ENCODE measurements around the gene FSD2.
A peak's percentile ranks its signal among the peaks of the same experiment; 100 is the strongest.

FSD2 gene

DNA sequence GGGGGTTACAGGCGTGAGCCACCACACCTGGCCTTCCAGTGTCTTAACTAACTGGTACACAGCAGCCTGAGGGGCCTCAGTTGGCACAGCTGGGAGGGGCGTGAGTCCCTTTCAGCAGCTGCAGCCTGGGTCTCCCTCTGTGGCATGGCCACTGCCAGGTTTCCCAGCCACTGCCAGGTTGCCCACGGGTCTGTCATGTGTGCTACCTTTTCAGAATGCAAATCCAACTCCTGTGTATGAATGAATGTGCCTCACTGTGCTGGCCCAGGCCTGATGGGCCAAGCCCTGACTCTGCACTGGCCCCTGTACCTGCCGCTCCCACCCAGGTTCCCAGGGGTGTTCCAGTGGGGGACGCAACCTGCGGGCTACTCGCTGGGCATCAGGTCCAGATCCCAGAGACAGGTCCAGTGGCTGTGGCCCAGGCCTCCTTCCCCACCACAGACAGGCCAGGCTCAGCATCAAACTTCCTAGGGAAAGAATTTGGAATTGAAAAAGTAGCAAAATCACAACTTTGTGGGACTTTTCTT, 29.6 kb upstream of the FSD2 start:
- TF ChIP-seq, protein P1, sequence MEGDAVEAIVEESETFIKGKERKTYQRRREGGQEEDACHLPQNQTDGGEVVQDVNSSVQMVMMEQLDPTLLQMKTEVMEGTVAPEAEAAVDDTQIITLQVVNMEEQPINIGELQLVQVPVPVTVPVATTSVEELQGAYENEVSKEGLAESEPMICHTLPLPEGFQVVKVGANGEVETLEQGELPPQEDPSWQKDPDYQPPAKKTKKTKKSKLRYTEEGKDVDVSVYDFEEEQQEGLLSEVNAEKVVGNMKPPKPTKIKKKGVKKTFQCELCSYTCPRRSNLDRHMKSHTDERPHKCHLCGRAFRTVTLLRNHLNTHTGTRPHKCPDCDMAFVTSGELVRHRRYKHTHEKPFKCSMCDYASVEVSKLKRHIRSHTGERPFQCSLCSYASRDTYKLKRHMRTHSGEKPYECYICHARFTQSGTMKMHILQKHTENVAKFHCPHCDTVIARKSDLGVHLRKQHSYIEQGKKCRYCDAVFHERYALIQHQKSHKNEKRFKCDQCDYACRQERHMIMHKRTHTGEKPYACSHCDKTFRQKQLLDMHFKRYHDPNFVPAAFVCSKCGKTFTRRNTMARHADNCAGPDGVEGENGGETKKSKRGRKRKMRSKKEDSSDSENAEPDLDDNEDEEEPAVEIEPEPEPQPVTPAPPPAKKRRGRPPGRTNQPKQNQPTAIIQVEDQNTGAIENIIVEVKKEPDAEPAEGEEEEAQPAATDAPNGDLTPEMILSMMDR (IDR thresholded peaks at IDR 0.05; ENCODE audit: low read depth, low read length): no peak
- TF ChIP-seq EZH2phosphoT487 (IDR thresholded peaks at IDR 0.05; ENCODE audit: low read depth): no peak
- no peak overlapping the region for H3K4me3 ChIP-seq (ENCODE audit: low read length)
- H3K4me2 ChIP-seq (ENCODE audit: low read length): no peak overlapping the region
- no peaks in the 10 kb centered on the region for H3K9me3 ChIP-seq (ENCODE audit: insufficient read depth, low read length)
- H3K27ac ChIP-seq (ENCODE audit: low read length): no peak overlapping the region
- no peaks in the 10 kb centered on the region for H3K27me3 ChIP-seq (ENCODE audit: low read depth, low read length)
- H4K20me1 ChIP-seq (ENCODE audit: insufficient read depth, low read length): peaks cover 49% of the 10 kb centered on the region
- H2AFZ ChIP-seq (ENCODE audit: low read depth, low read length): no peak overlapping the region
- peaks cover 3% of the 10 kb centered on the region; the same call in 1 of the 2 replicates for H3K79me2 ChIP-seq (ENCODE audit: low read length)
- peaks cover 67% of the 10 kb centered on the region for H3K36me3 ChIP-seq (replicated peaks; ENCODE audit: low read depth, low read length)
- no peak overlapping the region for H3K9ac ChIP-seq (ENCODE audit: low read length)
- peaks cover 27% of the 10 kb centered on the region for H3K4me1 ChIP-seq (ENCODE audit: low read length)

DNA sequence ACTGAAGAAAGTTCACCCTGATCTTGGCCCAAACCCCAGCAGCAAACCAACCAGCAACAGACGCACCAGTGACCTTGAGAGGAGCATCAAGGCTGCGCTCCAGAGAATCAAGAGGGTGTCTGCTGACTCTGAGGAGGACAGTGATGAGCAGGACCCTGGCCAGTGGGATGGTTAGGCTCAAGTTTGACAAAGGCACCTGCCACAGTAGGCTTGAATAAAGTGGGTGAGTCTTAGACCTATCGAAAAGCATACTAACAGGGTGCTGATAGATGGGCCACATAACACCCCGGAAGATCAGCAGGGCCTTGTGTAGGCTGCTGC, 27.5 kb upstream of the FSD2 start:
- Histone ChIP-seq H3K36me3 (replicated peaks; ENCODE audit: low read depth, low read length) (peaks cover 76% of the 10 kb centered on the region), H3K4me1 (ENCODE audit: low read length) (peaks cover 27% of the 10 kb centered on the region), H3K9me3 (ENCODE audit: insufficient read depth, low read length) (no peaks in the 10 kb centered on the region), H2AFZ (ENCODE audit: low read depth, low read length) (no peak overlapping the region), H3K79me2 (ENCODE audit: low read length) (peaks cover 3% of the 10 kb centered on the region; the same call in 1 of the 2 replicates), H4K20me1 (ENCODE audit: insufficient read depth, low read length) (peaks cover 53% of the 10 kb centered on the region), H3K27me3 (ENCODE audit: low read depth, low read length) (no peaks in the 10 kb centered on the region), H3K4me3 (ENCODE audit: low read length) (peak overlapping the region; percentile 50), H3K4me2 (ENCODE audit: low read length) (peak overlapping the region; percentile 82), H3K9ac (ENCODE audit: low read length) (peak overlapping the region; percentile 14; the same call in 1 of the 2 replicates), H3K27ac (ENCODE audit: low read length) (peak overlapping the region; percentile 86)
- TF ChIP-seq, protein P1 (IDR thresholded peaks at IDR 0.05; ENCODE audit: low read depth, low read length): no peak
- no peak for TF ChIP-seq EZH2phosphoT487 (IDR thresholded peaks at IDR 0.05; ENCODE audit: low read depth)

DNA sequence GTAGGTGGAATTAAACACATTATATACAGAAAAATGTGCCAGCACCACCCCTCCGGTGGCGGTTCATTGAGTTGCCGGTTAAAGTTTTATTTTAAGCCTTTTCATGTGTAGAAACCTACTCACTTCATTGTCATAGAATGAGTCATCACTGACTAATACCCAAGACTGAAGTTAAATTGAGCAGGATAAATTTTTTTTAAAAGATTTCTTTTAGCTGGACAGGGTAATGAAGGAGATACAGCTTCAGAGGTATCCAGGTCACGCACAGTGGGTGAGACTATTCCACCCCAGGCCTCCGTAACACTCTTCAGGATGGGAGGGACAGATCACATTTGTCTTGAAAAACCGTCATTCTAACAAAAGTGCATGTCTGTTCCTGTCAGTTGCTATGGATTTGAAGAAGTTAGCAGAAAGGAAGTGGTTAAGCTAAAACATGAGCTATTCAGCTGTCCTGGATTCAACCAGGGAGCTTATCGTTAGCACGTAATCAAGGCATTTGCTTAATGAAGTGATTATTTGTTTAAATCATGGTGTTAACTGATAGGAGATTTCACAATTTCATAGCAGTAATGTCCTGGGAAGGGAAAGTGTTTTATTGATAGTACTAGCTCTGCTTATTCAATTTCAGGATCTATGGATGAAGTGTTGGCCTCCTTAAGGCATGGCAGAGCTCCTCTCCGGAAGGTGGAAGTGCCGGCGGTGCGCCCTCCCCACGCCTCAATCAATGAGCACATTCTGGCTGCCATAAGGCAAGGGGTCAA, 26.9 kb upstream of the FSD2 start:
- Histone ChIP-seq H3K27me3 (ENCODE audit: low read depth, low read length) (no peaks in the 10 kb centered on the region), H3K9me3 (ENCODE audit: insufficient read depth, low read length) (no peaks in the 10 kb centered on the region), H3K4me1 (ENCODE audit: low read length) (peaks cover 32% of the 10 kb centered on the region), H3K79me2 (ENCODE audit: low read length) (peaks cover 3% of the 10 kb centered on the region; the same call in 1 of the 2 replicates), H3K4me2 (ENCODE audit: low read length) (peak overlapping the region; percentile 82), H3K9ac (ENCODE audit: low read length) (peak overlapping the region; percentile 14; the same call in 1 of the 2 replicates), H3K4me3 (ENCODE audit: low read length) (peak overlapping the region; percentile 50), H3K36me3 (replicated peaks; ENCODE audit: low read depth, low read length) (peaks cover 76% of the 10 kb centered on the region), H4K20me1 (ENCODE audit: insufficient read depth, low read length) (peaks cover 53% of the 10 kb centered on the region), H2AFZ (ENCODE audit: low read depth, low read length) (no peak overlapping the region), H3K27ac (ENCODE audit: low read length) (peak overlapping the region; percentile 86)
- TF ChIP-seq, protein P1 (IDR thresholded peaks at IDR 0.05; ENCODE audit: low read depth, low read length): 0 out of 2 replicates have a peak, but pooled peaks have one; percentile 9
- peak; percentile 43; the same call in 1 of the 2 replicates for TF ChIP-seq EZH2phosphoT487 (IDR thresholded peaks at IDR 0.05; ENCODE audit: low read depth)

DNA sequence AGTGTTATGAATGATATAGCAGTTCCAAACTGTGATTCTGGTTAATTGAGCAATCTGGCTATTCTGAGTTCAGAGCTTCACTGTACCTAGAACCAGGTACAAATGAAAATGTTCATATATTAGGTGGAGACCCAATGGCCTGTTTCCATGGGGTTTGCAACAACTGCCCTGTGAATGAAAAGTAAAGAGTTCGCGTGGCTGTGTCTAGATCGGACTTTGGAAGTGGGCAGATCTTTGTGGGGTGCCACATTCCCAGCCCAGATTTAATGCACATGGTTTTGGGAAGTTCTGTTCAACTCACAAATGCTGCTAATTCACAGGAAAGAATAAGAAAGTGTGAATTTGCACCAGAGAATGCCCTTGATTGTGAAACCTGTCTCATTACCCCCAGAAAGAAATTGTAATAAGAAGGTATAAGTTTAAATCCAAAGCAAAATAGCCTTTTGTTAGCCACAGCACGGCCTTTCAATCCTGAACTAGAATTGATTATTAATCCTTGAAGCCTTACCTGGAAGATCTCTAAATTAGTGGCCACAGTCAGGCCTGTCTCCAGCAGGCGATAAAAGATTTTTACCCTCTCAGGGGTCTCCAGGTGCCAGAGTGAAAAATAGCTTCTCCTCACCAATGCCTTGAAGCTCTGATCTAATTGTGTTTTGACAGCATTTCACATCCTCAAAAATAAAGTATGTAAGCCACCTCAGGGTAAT, 26.2 kb upstream of the FSD2 start:
- H3K4me3 ChIP-seq (ENCODE audit: low read length): peak overlapping the region; percentile 31
- H3K4me1 ChIP-seq (ENCODE audit: low read length): peaks cover 34% of the 10 kb centered on the region
- H3K27me3 ChIP-seq (ENCODE audit: low read depth, low read length): no peaks in the 10 kb centered on the region
- no peaks in the 10 kb centered on the region for H3K9me3 ChIP-seq (ENCODE audit: insufficient read depth, low read length)
- H3K4me2 ChIP-seq (ENCODE audit: low read length): peak overlapping the region; percentile 82
- H3K79me2 ChIP-seq (ENCODE audit: low read length): peaks cover 3% of the 10 kb centered on the region; the same call in 1 of the 2 replicates
- TF ChIP-seq, protein P1 (IDR thresholded peaks at IDR 0.05; ENCODE audit: low read depth, low read length): no peak
- TF ChIP-seq EZH2phosphoT487 (IDR thresholded peaks at IDR 0.05; ENCODE audit: low read depth): no peak
- peak overlapping the region; percentile 8; the same call in 1 of the 2 replicates for H3K9ac ChIP-seq (ENCODE audit: low read length)
- H3K36me3 ChIP-seq (replicated peaks; ENCODE audit: low read depth, low read length): peaks cover 70% of the 10 kb centered on the region
- no peak overlapping the region for H2AFZ ChIP-seq (ENCODE audit: low read depth, low read length)
- H4K20me1 ChIP-seq (ENCODE audit: insufficient read depth, low read length): peaks cover 47% of the 10 kb centered on the region
- peak overlapping the region; percentile 86 for H3K27ac ChIP-seq (ENCODE audit: low read length)
